Epithelial cell of esophagus (primary cell): Measurements from ENCODE around the gene SLC38A4.

Experiments
- DNase-seq: peaks from one replicate; pipeline ENCODE4 v3.0.0; 2010; ENCODE audit warnings: low read depth
- H3K4me3 ChIP-seq: 2 replicates; pipeline ENCODE4 v1.5.1; 2011; ENCODE audit warnings: mild to moderate bottlenecking, low read length, control low read depth
- TF ChIP-seq, protein P1 (sequence below): IDR thresholded peaks from 2 replicates; pipeline ENCODE4 v1.5.1; 2011; ENCODE audit warnings: low read depth, mild to moderate bottlenecking, low read length, control low read depth, inconsistent platforms; ENCODE audit not compliant: insufficient read depth; ENCODE audit errors: missing control alignments

The SLC38A4 gene

DNA sequence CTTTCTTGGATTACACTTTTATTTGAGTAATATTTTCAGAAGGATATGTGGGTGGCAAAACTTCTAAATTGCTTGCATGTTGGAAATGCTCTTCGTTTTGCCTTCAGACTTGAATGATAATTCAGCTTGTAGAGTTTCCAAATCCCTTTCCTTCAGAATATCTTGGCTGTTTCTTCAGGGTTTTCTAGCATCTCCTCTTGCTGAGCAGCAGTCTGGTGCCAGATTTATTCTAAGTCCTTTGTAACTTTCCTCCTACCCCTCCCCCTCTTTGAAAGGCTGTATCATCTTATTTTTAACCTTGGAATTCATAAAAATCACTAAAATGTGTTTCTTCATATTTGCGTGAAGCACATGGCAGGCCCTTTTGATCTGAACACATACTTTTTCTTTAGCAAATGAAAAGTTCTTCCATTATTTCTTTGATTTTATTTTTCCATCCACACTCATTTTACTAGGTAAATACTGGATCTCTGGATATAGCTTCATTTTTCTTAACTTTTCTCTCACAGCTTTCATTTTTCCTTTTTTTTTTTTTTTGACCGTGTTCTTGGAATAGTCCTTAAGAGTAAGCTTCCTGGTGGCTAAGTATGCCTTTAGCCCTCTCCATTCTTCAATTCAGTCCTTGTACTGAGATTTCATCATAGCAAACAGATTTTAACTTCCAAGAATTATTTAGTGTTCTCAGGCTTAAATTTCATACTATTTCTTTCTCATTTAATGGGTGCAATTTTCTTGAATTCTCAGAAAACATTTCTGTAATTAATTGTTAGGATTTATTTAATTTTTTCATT lies 102.0 kb downstream of the SLC38A4 start:
- TF ChIP-seq, protein P1, sequence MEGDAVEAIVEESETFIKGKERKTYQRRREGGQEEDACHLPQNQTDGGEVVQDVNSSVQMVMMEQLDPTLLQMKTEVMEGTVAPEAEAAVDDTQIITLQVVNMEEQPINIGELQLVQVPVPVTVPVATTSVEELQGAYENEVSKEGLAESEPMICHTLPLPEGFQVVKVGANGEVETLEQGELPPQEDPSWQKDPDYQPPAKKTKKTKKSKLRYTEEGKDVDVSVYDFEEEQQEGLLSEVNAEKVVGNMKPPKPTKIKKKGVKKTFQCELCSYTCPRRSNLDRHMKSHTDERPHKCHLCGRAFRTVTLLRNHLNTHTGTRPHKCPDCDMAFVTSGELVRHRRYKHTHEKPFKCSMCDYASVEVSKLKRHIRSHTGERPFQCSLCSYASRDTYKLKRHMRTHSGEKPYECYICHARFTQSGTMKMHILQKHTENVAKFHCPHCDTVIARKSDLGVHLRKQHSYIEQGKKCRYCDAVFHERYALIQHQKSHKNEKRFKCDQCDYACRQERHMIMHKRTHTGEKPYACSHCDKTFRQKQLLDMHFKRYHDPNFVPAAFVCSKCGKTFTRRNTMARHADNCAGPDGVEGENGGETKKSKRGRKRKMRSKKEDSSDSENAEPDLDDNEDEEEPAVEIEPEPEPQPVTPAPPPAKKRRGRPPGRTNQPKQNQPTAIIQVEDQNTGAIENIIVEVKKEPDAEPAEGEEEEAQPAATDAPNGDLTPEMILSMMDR, result no peak
- H3K4me3 ChIP-seq, result no peak overlapping the region
- DNase-seq, result no peak

DNA sequence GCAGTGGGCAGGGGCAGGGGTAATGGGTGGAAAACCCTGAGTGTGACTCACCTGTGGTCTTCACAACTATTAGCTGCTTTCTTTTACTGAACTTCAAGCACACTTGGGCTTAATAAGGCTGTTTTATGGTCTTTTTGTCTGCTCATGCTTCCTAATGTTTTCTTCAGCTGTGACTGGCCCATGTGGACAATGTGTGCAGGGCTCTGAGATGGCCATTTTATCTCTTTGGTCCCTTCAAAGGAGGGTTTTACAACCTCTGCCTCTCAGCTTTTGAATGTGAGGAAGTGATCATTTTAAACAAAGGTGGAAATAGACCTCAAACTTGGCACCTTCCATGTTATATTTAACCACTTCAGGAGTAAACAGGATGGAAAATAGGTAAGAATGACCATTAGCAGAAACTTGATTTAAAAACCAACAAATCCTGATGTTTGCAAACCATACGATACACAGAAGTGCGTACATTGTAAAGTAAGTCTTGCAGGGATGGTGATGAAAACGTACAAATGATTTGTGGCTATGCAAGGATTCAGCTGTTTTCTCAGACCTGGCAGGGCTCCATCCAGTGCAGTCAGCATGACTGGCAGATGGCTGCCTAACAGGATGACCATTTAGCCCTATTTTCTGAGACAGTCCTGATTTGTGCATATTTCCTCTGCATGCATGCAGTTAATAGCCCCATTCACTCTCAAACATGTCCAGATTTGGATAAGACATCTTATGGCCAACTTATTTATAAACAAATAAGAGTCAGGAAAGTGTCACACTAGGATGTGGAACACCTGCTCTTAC lies 103.2 kb downstream of the SLC38A4 start:
- no peak overlapping the region for H3K4me3 ChIP-seq
- TF ChIP-seq, protein P1, result no peak
- no peak for DNase-seq

DNA sequence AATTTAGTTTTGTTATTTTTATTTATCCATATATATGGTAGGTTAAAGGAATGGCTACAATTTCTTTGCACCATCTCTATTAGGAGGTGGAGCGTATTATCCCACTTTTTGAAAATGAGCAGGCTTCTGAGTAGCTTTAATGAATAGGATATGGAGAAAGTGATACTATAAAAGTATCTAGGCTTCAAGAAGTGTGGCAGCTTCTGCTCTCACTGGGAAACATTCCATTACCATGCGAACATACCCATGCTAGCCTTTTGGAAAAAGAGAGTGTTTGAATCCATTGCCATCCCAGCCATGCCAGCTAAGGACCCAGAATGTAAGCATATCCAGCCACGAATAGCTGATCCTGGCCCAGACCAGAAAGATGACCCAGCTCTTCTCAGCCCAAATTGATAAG lies 107.3 kb downstream of the SLC38A4 start:
- TF ChIP-seq, protein P1, result no peak
- DNase-seq, result no peak
- H3K4me3 ChIP-seq, result no peak overlapping the region

GRCh38 chr12:46717868-46718267 lies 107.9 kb downstream of the SLC38A4 start:
- TF ChIP-seq, protein P1, result no peak
- DNase-seq, result no peak
- H3K4me3 ChIP-seq, result no peak overlapping the region

DNA sequence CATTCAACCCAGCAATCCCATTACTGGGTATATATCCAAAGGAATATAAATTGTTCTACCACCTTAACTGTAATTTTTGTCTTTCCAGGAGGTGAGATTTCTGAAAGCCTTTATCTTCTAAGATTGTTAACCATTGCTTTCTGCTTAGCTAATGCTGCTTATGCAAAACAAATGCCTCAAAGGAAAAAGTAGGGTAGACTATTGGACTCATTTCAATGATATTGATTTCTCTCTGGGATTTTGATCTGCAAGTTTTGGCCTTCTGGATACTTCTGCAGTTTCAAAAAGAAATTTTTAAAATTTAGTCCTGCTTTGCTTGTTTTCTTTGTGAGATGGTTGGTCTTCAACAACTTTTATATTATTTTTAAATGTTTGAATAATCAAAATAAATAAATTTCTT lies 108.6 kb downstream of the SLC38A4 start:
- no peak for DNase-seq
- TF ChIP-seq, protein P1, result no peak
- H3K4me3 ChIP-seq, result no peak overlapping the region
